CD4-positive, alpha-beta memory T cell (primary cell): Measurements from ENCODE around the gene IGF2BP2. TPM values are rescaled to one million over a fixed set of nuclear protein-coding genes. Genes with fewer than 3 reads are reported as not detected.
"Not testable (repeated sequence)": the region's sequence is repeated elsewhere in the genome, so short reads cannot be mapped to it uniquely, and the experiment has no call there.

Source experiments
- CTCF ChIA-PET: fragments of 350-600 bp; sonication (Branson Sonifier 250); formaldehyde crosslinking; loops from one replicate; lab custom pipeline; 2021; ENCODE audit warnings: inconsistent platforms; ENCODE audit not compliant: partially characterized antibody; lab: Charles Lee
- POLR2A ChIA-PET: fragments of 350-600 bp; sonication (Branson Sonifier 250); formaldehyde crosslinking; loops from one replicate; lab custom pipeline; 2021; ENCODE audit not compliant: partially characterized antibody; lab: Charles Lee
- DNase-seq, 5 donors: peaks; one replicate each; pipeline versions ENCODE4 v3.0.0 to v3.0.0-alpha.2; 2020 to 2022; ENCODE audit warnings: mixed read lengths in 1 of 5
- H3K27ac ChIP-seq: one replicate; pipeline ENCODE4 v1.7.0; 2013; ENCODE audit warnings: low read depth, low read length
- H3K27me3 ChIP-seq: 2 replicates; pipeline ENCODE4 v1.7.0; 2013; ENCODE audit warnings: mild to moderate bottlenecking, low read length, moderate library complexity; ENCODE audit not compliant: insufficient read depth
- H3K36me3 ChIP-seq: 2 replicates; pipeline ENCODE4 v1.7.0; 2013; ENCODE audit warnings: mild to moderate bottlenecking, low read length, moderate library complexity; ENCODE audit not compliant: insufficient read depth
- H3K4me1 ChIP-seq: 2 replicates; pipeline ENCODE4 v1.7.0; 2013; ENCODE audit warnings: mild to moderate bottlenecking, low read length, moderate library complexity; ENCODE audit not compliant: insufficient read depth
- H3K4me3 ChIP-seq, 2 donors: one replicate each; pipeline ENCODE4 v1.7.0; 2013; ENCODE audit warnings: low read length in 2 of 2, mild to moderate bottlenecking in 1 of 2
- H3K9me3 ChIP-seq, 2 donors: one replicate each; pipeline ENCODE4 v1.7.0; 2013; ENCODE audit warnings: low read length in 2 of 2, control low read depth in 1 of 2; ENCODE audit not compliant: control insufficient read depth in 1 of 2
- H3K27ac Mint-ChIP-seq, 7 donors: one replicate each; pipeline ENCODE4 v1.8.0; 2020 to 2021; ENCODE audit warnings: mixed read lengths in 7 of 7, mild to moderate bottlenecking in 6 of 7, inconsistent platforms in 3 of 7, moderate library complexity in 3 of 7
- H3K27me3 Mint-ChIP-seq, 2 donors: one replicate each; pipeline ENCODE4 v1.8.0; 2020 to 2021; ENCODE audit warnings: mixed read lengths in 2 of 2
- H3K36me3 Mint-ChIP-seq, 2 donors: one replicate each; pipeline ENCODE4 v1.8.0; 2020 to 2021; ENCODE audit warnings: mixed read lengths in 2 of 2, inconsistent platforms in 1 of 2, mild to moderate bottlenecking in 1 of 2
- H3K4me1 Mint-ChIP-seq, 4 donors: one replicate each; pipeline ENCODE4 v1.8.0; 2020 to 2021; ENCODE audit warnings: mixed read lengths in 4 of 4, mild to moderate bottlenecking in 1 of 4
- H3K4me3 Mint-ChIP-seq, 8 donors: one replicate each; pipeline ENCODE4 v1.8.0; 2020 to 2021; ENCODE audit warnings: mixed read lengths in 8 of 8, mild to moderate bottlenecking in 7 of 8, moderate library complexity in 6 of 8, inconsistent platforms in 3 of 8
- H3K9me3 Mint-ChIP-seq, 8 donors: one replicate each; pipeline ENCODE4 v1.8.0; 2020 to 2021; ENCODE audit warnings: mixed read lengths in 8 of 8, mild to moderate bottlenecking in 5 of 8, inconsistent platforms in 3 of 8, moderate library complexity in 1 of 8
- intact Hi-C: fragments of 100-400 bp; cut with micrococcal nuclease; formaldehyde crosslinking; loops from one replicate; pipeline ENCODE4 v1.15.1; 2023
- polyA plus RNA-seq, 2 donors: library from polyadenylated mRNA; unstranded; fragments of 300-500 nt; fragmentation: Illumina TruSeq; gene quantifications; one replicate each; pipeline ENCODE4 v1.2.3, GENCODE V29; 2021
- total RNA-seq, 2 experiments: library from RNA; stranded (reverse); gene quantifications; one replicate each; pipeline ENCODE4 v1.2.3, GENCODE V29; 2021

The IGF2BP2 gene
- total and polyA plus RNA-seq, 4 experiments from 2014 or later = not detected

DNA sequence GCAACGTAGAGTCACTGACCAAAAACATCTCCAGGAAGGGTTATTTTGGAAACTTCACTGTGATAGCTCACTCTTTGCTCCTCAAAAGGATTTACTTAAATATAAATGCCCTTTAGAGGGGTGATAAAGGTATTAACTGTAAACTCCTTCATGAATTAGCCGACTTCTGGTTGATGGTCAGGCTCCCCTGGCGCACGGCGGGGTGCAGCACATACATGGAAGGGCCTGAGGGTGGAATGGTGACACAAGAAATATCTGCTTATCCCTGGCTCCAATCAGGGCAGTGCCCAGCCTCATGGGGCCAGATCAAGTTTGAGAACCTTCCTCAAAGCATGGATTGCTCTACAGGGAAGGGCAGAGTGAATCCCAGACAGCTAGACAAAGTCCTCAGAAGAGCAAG lies 116.5 kb downstream of the IGF2BP2 start:
- no peak overlapping the region for H3K27ac ChIP-seq
- no peaks in the 10 kb centered on the region for H3K27me3 ChIP-seq
- ChIA-PET CTCF (interaction anchor here (0.8 kb wide), 1 partner anchor 61 kb away, joined by 3 read pairs; no protein-coding TSS in a partner anchor), POLR2A (no interaction called here)
- H3K9me3 Mint-ChIP-seq = peaks cover 0 to 2% (median 0%) of the 10 kb centered on the region in 8 donors
- no peaks in the 10 kb centered on the region for H3K36me3 Mint-ChIP-seq
- no peaks in the 10 kb centered on the region for H3K4me1 Mint-ChIP-seq
- H3K36me3 ChIP-seq = no peaks in the 10 kb centered on the region
- no peaks in the 10 kb centered on the region for H3K4me1 ChIP-seq
- H3K27ac Mint-ChIP-seq = no peak overlapping the region
- H3K9me3 ChIP-seq = no peaks in the 10 kb centered on the region
- DNase-seq = no peak
- H3K4me3 ChIP-seq = no peak overlapping the region
- H3K4me3 Mint-ChIP-seq = no peak overlapping the region
- intact Hi-C loops = no loop called here
- H3K27me3 Mint-ChIP-seq = peaks cover 12 to 25% of the 10 kb centered on the region in 2 donors

DNA sequence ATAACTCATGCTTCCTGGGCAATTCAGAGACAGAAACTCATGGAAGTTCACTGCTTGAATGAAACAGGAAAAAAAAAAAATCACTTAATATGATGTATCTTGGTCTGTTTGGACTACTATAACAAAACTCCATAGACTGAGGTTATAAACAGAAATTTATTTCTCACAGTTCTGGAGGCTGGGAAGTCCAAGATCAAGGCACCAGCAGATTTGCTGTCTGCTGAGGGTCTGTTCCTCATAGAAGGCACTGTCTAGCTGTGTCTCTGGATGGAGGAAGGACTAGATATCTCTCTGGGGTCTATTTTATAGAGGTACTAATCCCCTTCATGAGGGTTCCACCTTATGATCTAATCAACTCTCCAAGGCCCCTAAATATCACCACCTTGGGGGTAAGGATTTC lies 119.3 kb downstream of the IGF2BP2 start:
- peaks cover 12 to 26% of the 10 kb centered on the region in 2 donors for H3K27me3 Mint-ChIP-seq
- Histone ChIP-seq H3K27me3 (no peaks in the 10 kb centered on the region), H3K4me1 (no peaks in the 10 kb centered on the region), H3K27ac (no peak overlapping the region), H3K9me3 (no peaks in the 10 kb centered on the region), H3K4me3 (no peak overlapping the region), H3K36me3 (no peaks in the 10 kb centered on the region)
- ChIA-PET CTCF (no interaction called here), POLR2A (no interaction called here)
- DNase-seq = no peak
- H3K4me1 Mint-ChIP-seq = peaks cover 0 to 1% (median 0%) of the 10 kb centered on the region in 4 donors
- H3K27ac Mint-ChIP-seq = no peak overlapping the region
- no peaks in the 10 kb centered on the region for H3K36me3 Mint-ChIP-seq
- peaks cover 0 to 2% (median 0%) of the 10 kb centered on the region in 8 donors for H3K9me3 Mint-ChIP-seq
- intact Hi-C loops = no loop called here
- H3K4me3 Mint-ChIP-seq = no peak overlapping the region

- peaks cover 6 to 19% of the 10 kb centered on the region in 2 donors for H3K27me3 Mint-ChIP-seq
- H3K9me3 Mint-ChIP-seq = peaks cover 0 to 2% (median 0%) of the 10 kb centered on the region in 8 donors
- Histone ChIP-seq H3K4me3 (no peak overlapping the region), H3K36me3 (no peaks in the 10 kb centered on the region), H3K27me3 (no peaks in the 10 kb centered on the region), H3K27ac (no peak overlapping the region), H3K9me3 (no peaks in the 10 kb centered on the region), H3K4me1 (no peaks in the 10 kb centered on the region)
- no peak overlapping the region for H3K27ac Mint-ChIP-seq
- H3K36me3 Mint-ChIP-seq = no peaks in the 10 kb centered on the region
- intact Hi-C loops = no loop called here
- ChIA-PET POLR2A (no interaction called here), CTCF (no interaction called here)
- DNase-seq = no peak
- peaks cover 0 to 1% (median 0%) of the 10 kb centered on the region in 4 donors for H3K4me1 Mint-ChIP-seq
- no peak overlapping the region for H3K4me3 Mint-ChIP-seq
Observed at GRCh38 chr3:185702262-185703225, 122.3 kb downstream of the IGF2BP2 start.

GRCh38 chr3:185701611-185702261 lies 123.1 kb downstream of the IGF2BP2 start:
- CTCF ChIA-PET = no interaction called here
- H3K27ac ChIP-seq = no peak overlapping the region
- POLR2A ChIA-PET = no interaction called here
- H3K36me3 ChIP-seq = no peaks in the 10 kb centered on the region
- Mint-ChIP-seq H3K27me3 (peaks cover 6 to 17% of the 10 kb centered on the region in 2 donors), H3K36me3 (no peaks in the 10 kb centered on the region), H3K4me3 (no peak overlapping the region), H3K27ac (no peak overlapping the region), H3K4me1 (peaks cover 0 to 1% (median 0%) of the 10 kb centered on the region in 4 donors), H3K9me3 (peaks cover 0 to 2% (median 0%) of the 10 kb centered on the region in 8 donors)
- no peak for DNase-seq
- H3K4me3 ChIP-seq = no peak overlapping the region
- H3K4me1 ChIP-seq = no peaks in the 10 kb centered on the region
- intact Hi-C loops = no loop called here
- H3K9me3 ChIP-seq = no peaks in the 10 kb centered on the region
- H3K27me3 ChIP-seq = no peaks in the 10 kb centered on the region

DNA sequence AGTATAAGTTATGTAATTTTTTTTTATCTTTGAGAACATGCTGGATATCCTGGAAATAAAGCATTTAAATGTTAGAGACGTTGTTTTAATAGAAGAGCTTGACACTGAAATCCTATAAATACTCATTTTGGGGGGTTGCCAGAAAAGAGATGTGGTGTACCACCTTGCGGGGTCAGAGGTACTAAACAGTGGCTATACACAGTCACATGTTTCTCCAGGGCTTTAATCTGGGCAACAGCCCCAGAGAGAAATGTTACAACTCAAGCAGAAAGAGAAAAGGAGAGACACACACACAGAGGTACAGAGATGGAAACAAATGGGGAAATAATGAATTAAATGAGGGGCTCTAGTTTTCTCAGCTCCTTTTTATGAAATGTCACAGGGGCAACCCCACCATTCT lies 124.9 kb downstream of the IGF2BP2 start:
- peaks cover 0 to 1% (median 0%) of the 10 kb centered on the region in 4 donors for H3K4me1 Mint-ChIP-seq
- H3K9me3 Mint-ChIP-seq = peaks cover 0 to 2% (median 0%) of the 10 kb centered on the region in 8 donors
- H3K27me3 Mint-ChIP-seq = peaks cover 11 to 17% of the 10 kb centered on the region in 2 donors
- no peak overlapping the region for H3K4me3 Mint-ChIP-seq
- ChIA-PET CTCF (no interaction called here), POLR2A (no interaction called here)
- Histone ChIP-seq H3K36me3 (no peaks in the 10 kb centered on the region), H3K4me3 (no peak overlapping the region), H3K27me3 (no peaks in the 10 kb centered on the region), H3K9me3 (no peaks in the 10 kb centered on the region), H3K27ac (no peak overlapping the region), H3K4me1 (no peaks in the 10 kb centered on the region)
- no peaks in the 10 kb centered on the region for H3K36me3 Mint-ChIP-seq
- intact Hi-C loops = no loop called here
- DNase-seq = no peak
- H3K27ac Mint-ChIP-seq = no peak overlapping the region

GRCh38 chr3:185697228-185697627 lies 127.6 kb downstream of the IGF2BP2 start:
- H3K9me3 Mint-ChIP-seq, H3K4me1 Mint-ChIP-seq, H3K27ac ChIP-seq, DNase-seq, H3K4me3 Mint-ChIP-seq, H3K27me3 ChIP-seq, H3K9me3 ChIP-seq, H3K4me1 ChIP-seq, H3K36me3 Mint-ChIP-seq, CTCF ChIA-PET, H3K4me3 ChIP-seq, intact Hi-C loops, H3K27ac Mint-ChIP-seq, H3K36me3 ChIP-seq, POLR2A ChIA-PET: not testable (repeated sequence)
- peaks cover 11 to 14% of the 10 kb centered on the region in 2 donors for H3K27me3 Mint-ChIP-seq

- Histone ChIP-seq H3K9me3 (no peaks in the 10 kb centered on the region), H3K36me3 (no peaks in the 10 kb centered on the region), H3K27ac (no peak overlapping the region), H3K27me3 (no peaks in the 10 kb centered on the region), H3K4me3 (no peak overlapping the region), H3K4me1 (no peaks in the 10 kb centered on the region)
- intact Hi-C loops = no loop called here
- Mint-ChIP-seq H3K9me3 (peaks cover 0 to 2% (median 0%) of the 10 kb centered on the region in 8 donors), H3K27me3 (peaks cover 6 to 17% of the 10 kb centered on the region in 2 donors), H3K4me3 (no peak overlapping the region), H3K4me1 (no peaks in the 10 kb centered on the region), H3K27ac (no peak overlapping the region), H3K36me3 (no peaks in the 10 kb centered on the region)
- CTCF ChIA-PET = no interaction called here
- DNase-seq = no peak
- POLR2A ChIA-PET = no interaction called here
Observed at GRCh38 chr3:185696039-185696438, 128.8 kb downstream of the IGF2BP2 start.
